Activated B cell treated with CpG ODN at 0.5 μM for 24 hours (primary cell): ENCODE data around the gene MDP1. TPM values are rescaled to one million over a fixed set of nuclear protein-coding genes. Genes with fewer than 3 reads are reported as not detected.

Experiments
- ATAC-seq: fragments of 200-7000 bp; cut with Tn5 transposase; one replicate; pipeline ENCODE4 v1.10.0; 2021; ENCODE audit warnings: low read depth, mild to moderate bottlenecking, moderate library complexity
- CTCF ChIA-PET: fragments of 350-600 bp; sonication (Branson Sonifier 250); formaldehyde crosslinking; loops from one replicate; lab custom pipeline; 2021; ENCODE audit warnings: antibody characterized with exemption; lab: Charles Lee
- POLR2A ChIA-PET: fragments of 350-600 bp; sonication (Branson Sonifier 250); formaldehyde crosslinking; loops from one replicate; lab custom pipeline; 2021; ENCODE audit warnings: antibody characterized with exemption; lab: Charles Lee
- DNase-seq: peaks from one replicate; pipeline ENCODE4 v3.0.0; 2022
- H3K27ac Mint-ChIP-seq: one replicate; pipeline ENCODE4 v1.8.0; 2020; ENCODE audit warnings: mixed read lengths
- H3K27me3 Mint-ChIP-seq: one replicate; pipeline ENCODE4 v1.8.0; 2021; ENCODE audit warnings: mixed read lengths
- H3K36me3 Mint-ChIP-seq: one replicate; pipeline ENCODE4 v1.8.0; 2021; ENCODE audit warnings: low read depth, mixed read lengths
- H3K4me1 Mint-ChIP-seq: one replicate; pipeline ENCODE4 v1.8.0; 2021; ENCODE audit warnings: mixed read lengths
- H3K4me3 Mint-ChIP-seq: one replicate; pipeline ENCODE4 v1.8.0; 2020; ENCODE audit warnings: mild to moderate bottlenecking, mixed read lengths
- H3K9me3 Mint-ChIP-seq: one replicate; pipeline ENCODE4 v1.8.0; 2020; ENCODE audit warnings: mixed read lengths
- CTCF ChIP-seq: fragments of 200-600 bp; IDR thresholded peaks from one replicate; pipeline ENCODE4 v1.8.0; 2022; ENCODE audit warnings: antibody characterized with exemption, mild to moderate bottlenecking
- intact Hi-C: fragments of 100-400 bp; cut with micrococcal nuclease; formaldehyde crosslinking; loops from one replicate; pipeline ENCODE4 v1.15.1; 2024
- total RNA-seq: library from RNA; stranded (reverse); gene quantifications from 2 replicates; pipeline ENCODE4 v1.2.3, GENCODE V29; 2022

MDP1 gene
- total RNA-seq, 1 donor from 2014 or later = 16.3 TPM

- peak; percentile 76 for ATAC-seq
- no peak for TF ChIP-seq CTCF
- DNase-seq = peak; percentile 83
- intact Hi-C loops = loop anchor here (1.0 to 5.0 kb wide), 10 partner anchors 18 to 911 kb away; partner anchors contain the start of genes DCAF11, EMC9, IPO4 and NRL
- H3K9me3 Mint-ChIP-seq = no peaks in the 10 kb centered on the region
- H3K27me3 Mint-ChIP-seq = no peaks in the 10 kb centered on the region
- H3K36me3 Mint-ChIP-seq = peaks cover 61% of the 10 kb centered on the region
- H3K27ac Mint-ChIP-seq = peak within 1 kb of the TSS; percentile 95
- peaks cover 56% of the 10 kb centered on the region for H3K4me1 Mint-ChIP-seq
- peak within 1 kb of the TSS; percentile 91 for H3K4me3 Mint-ChIP-seq
- ChIA-PET POLR2A (interaction anchor here (0.6 to 6.6 kb wide), 41 partner anchors 9 to 892 kb away, joined by 3 to 143 read pairs (median 5); partner anchors contain the start of genes CBLN3, CIDEB, DCAF11 and DHRS1), CTCF (interaction anchor here (0.8 to 5.6 kb wide), 10 partner anchors 17 to 222 kb away, joined by 3 to 37 read pairs (median 3); partner anchors contain the start of genes IPO4, IRF9, TINF2 and TM9SF1)
Observed at GRCh38 chr14:24212924-24213865, 2.7 kb downstream of the MDP1 start, which contains the start of gene CHMP4A. Gene CHMP4A, minus strand, starts transcription at chr14:24213488. Its CDS starts 49 bp downstream, at chr14:24213439.

DNA sequence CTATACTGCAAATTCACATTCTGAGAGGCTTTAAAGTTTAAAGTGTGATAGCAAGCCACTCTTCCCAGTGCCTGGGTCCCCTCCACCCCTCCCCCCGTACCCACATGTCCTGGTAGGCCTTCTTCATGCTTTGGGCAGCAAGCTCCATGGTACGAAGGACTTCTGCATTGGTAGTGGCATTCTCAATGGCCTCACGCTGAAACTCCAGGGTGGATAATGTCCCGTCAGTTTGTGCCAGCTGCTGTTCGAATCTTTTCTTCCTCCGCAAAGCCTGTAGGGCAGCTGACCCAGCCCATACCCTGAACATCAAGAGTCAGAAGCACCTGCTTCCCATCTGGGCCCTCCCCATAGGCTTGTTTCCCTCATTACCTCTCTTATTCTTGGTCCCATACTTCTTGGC, 4.6 kb downstream of the MDP1 start:
- ATAC-seq (no peak), DNase-seq (no peak)
- Mint-ChIP-seq H3K27me3 (no peaks in the 10 kb centered on the region), H3K27ac (peak overlapping the region; percentile 95), H3K9me3 (no peaks in the 10 kb centered on the region), H3K4me3 (peak overlapping the region; percentile 91), H3K36me3 (peaks cover 70% of the 10 kb centered on the region), H3K4me1 (peaks cover 68% of the 10 kb centered on the region)
- ChIA-PET CTCF (interaction anchor here (0.7 to 1.5 kb wide), 2 partner anchors 16 to 31 kb away, joined by 3 to 4 read pairs; partner anchors contain the start of genes TINF2 and TM9SF1), POLR2A (interaction anchor here (0.6 to 6.6 kb wide), 8 partner anchors 13 to 86 kb away, joined by 3 to 143 read pairs (median 19); partner anchors contain the start of genes IPO4, IRF9, PSME1 and PSME2)
- no peak for TF ChIP-seq CTCF
- intact Hi-C loops = loop anchor here (5.0 kb wide), 1 partner anchor 909 kb away; the partner anchor contains the start of gene PPP1R3E

DNA sequence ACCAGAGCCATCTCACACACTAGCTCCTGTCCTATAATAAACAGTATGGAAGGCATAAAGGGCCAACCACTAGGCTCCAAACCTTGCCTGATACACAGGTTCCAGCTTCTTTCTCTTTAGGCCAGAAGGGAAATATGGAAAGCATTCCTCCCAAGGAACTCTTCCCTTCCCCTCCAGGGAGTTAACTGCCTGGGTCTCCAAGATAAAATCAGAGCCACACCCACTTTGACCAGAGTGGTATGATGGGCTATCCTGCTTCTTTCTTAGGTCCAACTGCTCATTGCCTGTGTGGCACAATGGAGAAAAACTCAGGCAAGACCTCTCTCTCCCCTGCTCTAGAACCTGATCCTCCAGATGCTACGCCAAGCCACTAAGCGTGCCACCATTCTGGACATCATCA, 8.2 kb downstream of the MDP1 start:
- peak overlapping the region; percentile 57 for H3K27ac Mint-ChIP-seq
- peaks cover 41% of the 10 kb centered on the region for H3K4me1 Mint-ChIP-seq
- H3K36me3 Mint-ChIP-seq = peaks cover 76% of the 10 kb centered on the region
- DNase-seq (no peak), ATAC-seq (no peak)
- POLR2A ChIA-PET = interaction anchor here (0.9 to 1.6 kb wide), 3 partner anchors 8 to 72 kb away, joined by 3 to 9 read pairs (median 5); partner anchors contain the start of gene MDP1
- intact Hi-C loops = no loop called here
- H3K4me3 Mint-ChIP-seq = no peak overlapping the region
- TF ChIP-seq CTCF = no peak
- no peaks in the 10 kb centered on the region for H3K27me3 Mint-ChIP-seq
- peaks cover 4% of the 10 kb centered on the region for H3K9me3 Mint-ChIP-seq
- CTCF ChIA-PET = no interaction called here

DNA sequence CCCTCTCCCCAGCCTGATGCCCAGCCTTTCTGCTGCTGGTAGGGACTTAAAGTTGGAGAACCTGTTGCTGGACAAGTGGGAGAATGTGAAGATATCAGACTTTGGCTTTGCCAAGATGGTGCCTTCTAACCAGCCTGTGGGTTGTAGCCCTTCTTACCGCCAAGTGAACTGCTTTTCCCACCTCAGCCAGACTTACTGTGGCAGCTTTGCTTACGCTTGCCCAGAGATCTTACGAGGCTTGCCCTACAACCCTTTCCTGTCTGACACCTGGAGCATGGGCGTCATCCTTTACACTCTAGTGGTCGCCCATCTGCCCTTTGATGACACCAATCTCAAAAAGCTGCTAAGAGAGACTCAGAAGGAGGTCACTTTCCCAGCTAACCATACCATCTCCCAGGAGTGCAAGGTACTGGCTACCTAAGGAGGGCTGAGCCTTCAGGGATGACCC, 8.7 kb downstream of the MDP1 start:
- Mint-ChIP-seq H3K36me3 (peaks cover 81% of the 10 kb centered on the region), H3K27ac (peak overlapping the region; percentile 57), H3K27me3 (no peaks in the 10 kb centered on the region), H3K9me3 (peaks cover 6% of the 10 kb centered on the region), H3K4me3 (no peak overlapping the region), H3K4me1 (peaks cover 37% of the 10 kb centered on the region)
- TF ChIP-seq CTCF = no peak
- POLR2A ChIA-PET = interaction anchor here (0.6 to 1.6 kb wide), 4 partner anchors 9 to 73 kb away, joined by 3 to 9 read pairs (median 4); partner anchors contain the start of genes MDP1 and TM9SF1
- DNase-seq (no peak), ATAC-seq (peak; percentile 52)
- CTCF ChIA-PET = no interaction called here
- intact Hi-C loops = no loop called here
